Neural crest cell (in vitro differentiated cells): ENCODE data around the gene WAS. TPM values are rescaled to one million over a fixed set of nuclear protein-coding genes. Genes with fewer than 3 reads are reported as not detected.
"Not testable (repeated sequence)": the region's sequence is repeated elsewhere in the genome, so short reads cannot be mapped to it uniquely, and the experiment has no call there.

Experiments
- DNase-seq: peaks from one replicate; pipeline ENCODE4 v3.0.0; 2021; ENCODE audit warnings: low read depth, mixed read lengths, low spot score
- H3K27ac Mint-ChIP-seq: one replicate; pipeline ENCODE4 v1.8.0; 2021; ENCODE audit warnings: mild to moderate bottlenecking, mixed read lengths; ENCODE audit not compliant: unreplicated experiment
- H3K27me3 Mint-ChIP-seq: 2 replicates; pipeline ENCODE4 v1.8.0; 2021; ENCODE audit warnings: low read depth, mild to moderate bottlenecking, mixed read lengths
- H3K36me3 Mint-ChIP-seq: 2 replicates; pipeline ENCODE4 v1.8.0; 2021; ENCODE audit warnings: low read depth, mild to moderate bottlenecking, mixed read lengths
- H3K4me1 Mint-ChIP-seq: 2 replicates; pipeline ENCODE4 v1.8.0; 2021; ENCODE audit warnings: mixed read lengths
- H3K4me3 Mint-ChIP-seq: one replicate; pipeline ENCODE4 v1.8.0; 2021; ENCODE audit warnings: mild to moderate bottlenecking, mixed read lengths
- H3K9me3 Mint-ChIP-seq: 2 replicates; pipeline ENCODE4 v1.8.0; 2021; ENCODE audit warnings: mixed read lengths
- CTCF ChIP-seq: fragments of 200-600 bp; sonication (generic); conservative IDR thresholded peaks from 2 replicates; pipeline ENCODE4 v1.5.0; 2021; ENCODE audit warnings: antibody characterized with exemption, mild to moderate bottlenecking
- total RNA-seq: library from RNA; stranded (reverse); gene quantifications from 2 replicates; pipeline ENCODE4 v1.2.1, GENCODE V29; 2021

Gene WAS
- total RNA-seq, 1 donor from 2014 or later: 0.70 TPM

- Mint-ChIP-seq H3K27me3 (no peaks in the 10 kb centered on the region), H3K9me3 (no peaks in the 10 kb centered on the region), H3K4me3 (no peak overlapping the region), H3K4me1 (no peaks in the 10 kb centered on the region), H3K27ac (no peak overlapping the region), H3K36me3 (peaks cover 3% of the 10 kb centered on the region)
- no peak for TF ChIP-seq CTCF
- DNase-seq: no peak
Observed at GRCh38 chrX:48666649-48667048, 16.9 kb upstream of the WAS start.

- Mint-ChIP-seq H3K4me1 (no peaks in the 10 kb centered on the region), H3K27me3 (no peaks in the 10 kb centered on the region), H3K9me3 (no peaks in the 10 kb centered on the region), H3K36me3 (peaks cover 3% of the 10 kb centered on the region), H3K27ac (no peak overlapping the region), H3K4me3 (no peak overlapping the region)
- no peak for TF ChIP-seq CTCF
- no peak for DNase-seq
Observed at GRCh38 chrX:48667509-48667908, 16.1 kb upstream of the WAS start.

- H3K9me3 Mint-ChIP-seq, H3K27ac Mint-ChIP-seq, H3K4me3 Mint-ChIP-seq, H3K4me1 Mint-ChIP-seq, DNase-seq, H3K36me3 Mint-ChIP-seq, H3K27me3 Mint-ChIP-seq: not testable (repeated sequence)
Observed at GRCh38 chrX:48668187-48668586, 15.4 kb upstream of the WAS start.

DNA sequence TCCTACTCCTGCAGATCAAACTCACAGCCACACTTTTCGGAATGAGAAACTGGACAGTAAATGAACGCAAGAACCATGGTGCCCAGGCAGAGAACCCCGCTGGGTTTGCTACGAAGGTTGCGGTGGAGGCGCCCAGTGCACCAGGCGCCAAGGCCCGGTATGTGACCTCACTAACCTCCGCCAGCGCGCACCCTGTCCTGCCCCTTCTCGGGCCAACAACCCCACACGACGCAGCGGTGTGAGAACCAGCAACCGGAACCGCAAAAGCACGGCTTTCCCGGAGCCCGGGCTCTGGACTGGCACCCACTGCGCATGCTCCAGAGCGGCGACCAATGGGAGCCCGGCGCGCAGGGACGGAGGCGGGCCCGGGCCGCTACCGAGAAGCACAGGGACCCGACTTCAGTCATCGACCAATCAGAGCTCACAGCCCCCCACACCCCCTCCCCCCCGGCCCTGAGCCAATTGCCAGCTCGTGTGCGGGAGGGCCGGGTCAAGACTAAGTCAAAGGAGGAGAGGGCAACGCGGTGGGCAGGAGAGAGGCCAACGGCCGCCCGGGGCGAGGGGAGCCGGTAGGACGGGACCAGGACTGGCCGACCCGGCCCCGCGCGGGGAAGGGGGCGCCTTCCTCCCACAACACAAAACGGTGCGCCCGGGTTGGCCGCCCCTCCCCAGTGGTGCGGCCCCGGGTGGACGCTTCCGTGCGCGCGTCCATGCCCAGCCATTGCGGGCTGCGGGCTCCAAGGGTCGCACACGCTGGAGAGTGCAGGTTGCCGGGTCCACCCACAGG, 7.3 kb upstream of the WAS start:
- Mint-ChIP-seq H3K27me3 (no peaks in the 10 kb centered on the region), H3K27ac (peak overlapping the region; percentile 91), H3K36me3 (no peaks in the 10 kb centered on the region), H3K9me3 (no peaks in the 10 kb centered on the region), H3K4me3 (peak overlapping the region; percentile 97), H3K4me1 (peaks cover 25% of the 10 kb centered on the region)
- no peak for TF ChIP-seq CTCF
- DNase-seq: peak; percentile 74

DNA sequence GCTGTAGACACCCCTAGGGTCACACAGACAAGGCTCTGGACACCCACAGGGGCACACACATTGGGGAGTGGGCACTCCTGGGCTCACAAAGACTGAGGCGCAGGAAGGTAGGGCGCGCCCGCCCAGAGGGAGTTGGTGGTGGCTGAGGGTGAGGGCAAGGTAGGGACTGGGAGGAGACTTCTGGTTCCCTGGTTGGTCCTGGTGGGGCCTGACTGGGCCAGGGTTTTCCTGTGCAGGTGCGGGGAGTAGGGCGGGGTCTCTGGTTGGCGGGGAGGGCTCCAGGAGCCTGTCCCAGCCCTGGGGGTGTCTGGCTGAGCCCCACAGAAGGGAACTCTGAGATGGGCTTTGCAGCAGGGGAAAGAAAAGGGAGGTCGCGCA, 6.7 kb upstream of the WAS start:
- Mint-ChIP-seq H3K36me3 (no peaks in the 10 kb centered on the region), H3K27me3 (no peaks in the 10 kb centered on the region), H3K4me1 (peaks cover 25% of the 10 kb centered on the region), H3K9me3 (no peaks in the 10 kb centered on the region), H3K27ac (peak overlapping the region; percentile 44), H3K4me3 (peak overlapping the region; percentile 97)
- no peak for TF ChIP-seq CTCF
- DNase-seq: no peak

GRCh38 chrX:48677516-48677915, 6.1 kb upstream of the WAS start:
- Mint-ChIP-seq H3K27me3 (no peaks in the 10 kb centered on the region), H3K27ac (no peak overlapping the region), H3K4me1 (peaks cover 25% of the 10 kb centered on the region), H3K4me3 (peak overlapping the region; percentile 97), H3K9me3 (no peaks in the 10 kb centered on the region), H3K36me3 (no peaks in the 10 kb centered on the region)
- TF ChIP-seq CTCF: no peak
- no peak for DNase-seq

DNA sequence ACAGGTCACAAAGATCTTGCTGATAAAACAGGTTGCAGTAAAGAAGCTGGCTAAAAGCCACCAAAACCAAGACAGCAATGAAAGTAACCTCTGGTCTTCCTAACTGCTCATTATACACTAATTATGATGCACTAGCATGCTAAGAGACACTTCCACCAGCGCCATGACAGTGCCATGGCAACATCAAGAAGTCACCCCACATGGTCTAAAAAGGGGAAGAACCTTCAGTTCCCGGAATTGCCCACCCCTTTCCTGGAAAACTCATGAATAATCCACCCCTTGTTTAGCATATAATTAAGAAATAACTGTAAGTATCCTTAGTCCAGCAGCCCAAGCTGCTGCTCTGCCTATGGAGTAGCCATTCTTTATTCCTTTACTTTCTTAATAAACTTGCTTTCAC, 3.1 kb upstream of the WAS start:
- not testable (repeated sequence) for H3K27me3 Mint-ChIP-seq, H3K4me3 Mint-ChIP-seq, H3K9me3 Mint-ChIP-seq, H3K27ac Mint-ChIP-seq, H3K36me3 Mint-ChIP-seq, DNase-seq
- H3K4me1 Mint-ChIP-seq: peaks cover 20% of the 10 kb centered on the region

- H3K9me3 Mint-ChIP-seq, DNase-seq, H3K27me3 Mint-ChIP-seq, H3K4me3 Mint-ChIP-seq, H3K36me3 Mint-ChIP-seq, H3K27ac Mint-ChIP-seq: not testable (repeated sequence)
- peaks cover 16% of the 10 kb centered on the region for H3K4me1 Mint-ChIP-seq
Observed at GRCh38 chrX:48680925-48681324, 2.7 kb upstream of the WAS start.
